ENCODE measurements around the gene VPS37C.

The VPS37C gene

DNA sequence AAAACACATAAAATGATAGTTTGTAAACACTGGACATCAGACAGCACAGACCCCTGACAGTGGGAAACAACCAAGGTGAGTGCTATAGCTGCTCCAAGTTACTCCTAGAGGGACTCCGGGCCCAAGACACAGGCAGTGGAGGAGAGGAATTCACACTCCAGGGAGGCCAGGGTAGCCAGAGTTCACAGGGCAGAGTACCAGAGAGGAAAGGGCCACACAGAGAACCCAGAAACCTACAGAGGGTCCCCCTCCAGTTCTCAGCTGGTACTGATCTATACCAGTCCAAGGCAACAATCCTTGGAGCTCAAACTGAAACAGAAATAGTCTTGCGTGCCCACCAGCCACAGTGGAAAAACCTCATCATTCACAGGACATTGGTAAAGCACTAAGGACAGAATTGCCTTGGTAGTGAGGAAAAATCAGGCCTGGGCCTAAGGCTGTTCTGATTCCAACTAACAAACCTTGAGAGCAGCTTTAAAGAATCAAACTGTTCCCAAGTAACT is 7.6 kb downstream of the VPS37C start:
- no peak for DNase-seq (ENCODE audit: low read depth)

DNA sequence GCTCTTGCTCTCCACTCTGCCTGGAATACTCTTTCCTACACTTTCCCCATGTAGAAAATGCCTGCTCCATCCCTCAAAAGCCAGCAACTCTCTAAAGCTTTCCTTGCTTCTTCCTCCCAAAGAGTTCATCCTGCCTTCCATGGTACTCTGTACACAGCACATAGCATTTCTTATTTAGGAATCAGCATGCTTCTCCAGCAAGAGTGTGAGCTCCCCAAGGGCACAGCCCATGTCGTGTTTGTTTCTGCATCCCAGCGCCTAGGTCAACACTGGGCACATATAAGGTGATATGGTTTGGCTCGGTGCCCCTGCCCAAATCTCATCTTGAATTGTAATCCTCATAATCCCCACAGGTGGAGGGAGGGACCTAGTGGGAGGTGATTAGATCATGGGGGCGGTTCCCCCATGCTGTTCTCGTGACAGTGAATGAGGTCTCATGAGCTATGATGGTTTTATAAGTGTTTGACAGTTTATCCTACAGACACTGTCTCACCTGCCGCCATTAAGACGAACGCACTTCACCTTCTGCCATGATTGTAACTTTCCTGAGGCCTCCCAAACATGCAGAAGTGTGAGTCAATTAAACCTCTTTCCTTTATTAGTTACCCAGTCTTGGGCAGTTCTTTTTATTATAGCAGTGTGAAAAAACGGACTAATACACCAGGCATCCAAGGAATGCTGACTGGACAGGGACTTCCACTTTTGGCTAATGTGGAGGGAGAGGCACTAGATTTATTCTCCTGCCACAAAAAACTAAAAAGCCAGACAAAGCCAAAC is 8.2 kb downstream of the VPS37C start:
- DNase-seq (ENCODE audit: low read depth): no peak

DNA sequence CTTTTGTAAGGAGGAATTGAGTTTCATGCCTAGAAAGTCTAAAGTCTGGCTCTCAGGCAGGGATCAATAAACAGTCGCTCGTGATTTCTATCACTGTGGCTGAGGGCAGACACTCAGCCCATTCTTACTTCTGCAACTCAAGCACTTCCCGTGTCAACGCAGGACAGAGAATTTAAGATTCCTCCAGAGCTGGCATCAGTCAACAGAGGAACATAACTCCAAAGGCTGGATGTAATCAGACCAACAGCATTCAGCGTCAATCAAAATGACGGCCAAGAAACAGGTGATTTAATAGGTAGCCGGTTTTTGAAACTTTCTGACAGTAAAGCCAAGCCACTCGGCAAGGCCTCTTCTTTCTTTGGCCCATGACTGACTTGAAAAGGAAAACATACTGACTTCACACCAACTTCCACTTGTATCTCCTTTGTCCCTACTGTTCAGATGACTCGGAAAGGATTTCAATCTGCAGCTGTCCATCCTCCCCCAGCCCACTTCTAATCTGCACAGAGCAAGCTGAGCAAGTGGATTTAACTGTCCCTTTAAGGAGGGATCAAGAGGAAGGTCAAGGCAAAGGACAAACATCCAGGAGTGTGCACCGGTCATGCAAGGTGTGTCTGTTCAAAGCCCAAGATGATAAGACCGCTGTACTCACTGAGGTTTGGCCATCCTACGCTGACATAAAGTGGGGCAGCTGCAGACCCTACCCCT is 9.5 kb downstream of the VPS37C start:
- no peak for DNase-seq (ENCODE audit: low read depth)

DNA sequence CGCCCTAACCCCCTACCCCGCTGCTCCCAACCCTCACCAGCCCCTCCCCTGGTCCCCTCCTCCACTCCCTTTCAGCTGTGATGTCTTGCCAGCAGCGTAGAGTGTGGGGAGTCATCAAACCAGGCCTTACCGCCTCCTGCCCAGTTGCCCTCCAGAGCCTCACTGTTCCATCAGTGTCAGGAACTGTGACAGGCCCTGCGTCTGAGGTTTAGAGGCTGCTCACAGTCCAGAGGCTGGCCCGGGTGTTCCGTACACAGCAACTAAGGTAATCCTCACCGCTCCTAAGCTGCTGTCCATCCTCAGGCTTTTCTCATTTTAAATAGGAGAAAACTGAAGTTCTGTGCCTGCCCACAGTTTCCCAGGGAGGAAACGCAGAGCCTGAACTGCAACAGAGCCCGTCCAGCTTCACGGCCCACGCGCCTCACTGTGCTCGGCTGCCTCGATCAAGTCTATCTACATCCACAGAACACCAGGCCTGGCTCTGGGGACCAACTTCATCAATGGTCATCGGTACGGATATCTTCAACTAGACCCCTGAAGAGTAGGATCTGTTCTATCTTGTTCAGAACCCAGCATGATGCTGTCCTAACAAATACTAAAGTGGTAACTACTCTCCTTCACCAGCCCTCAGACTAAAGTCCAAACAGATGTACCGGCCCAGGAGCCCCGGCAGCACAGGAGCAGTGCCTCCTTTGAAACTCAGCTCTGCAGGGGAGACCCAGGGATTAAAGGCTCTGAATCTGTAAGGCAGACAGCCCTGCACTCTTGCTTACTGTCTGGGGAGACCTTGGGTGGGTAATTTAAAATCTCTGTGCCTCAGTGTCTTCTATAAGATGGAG is 10.3 kb downstream of the VPS37C start:
- no peak for DNase-seq (ENCODE audit: low read depth)

DNA sequence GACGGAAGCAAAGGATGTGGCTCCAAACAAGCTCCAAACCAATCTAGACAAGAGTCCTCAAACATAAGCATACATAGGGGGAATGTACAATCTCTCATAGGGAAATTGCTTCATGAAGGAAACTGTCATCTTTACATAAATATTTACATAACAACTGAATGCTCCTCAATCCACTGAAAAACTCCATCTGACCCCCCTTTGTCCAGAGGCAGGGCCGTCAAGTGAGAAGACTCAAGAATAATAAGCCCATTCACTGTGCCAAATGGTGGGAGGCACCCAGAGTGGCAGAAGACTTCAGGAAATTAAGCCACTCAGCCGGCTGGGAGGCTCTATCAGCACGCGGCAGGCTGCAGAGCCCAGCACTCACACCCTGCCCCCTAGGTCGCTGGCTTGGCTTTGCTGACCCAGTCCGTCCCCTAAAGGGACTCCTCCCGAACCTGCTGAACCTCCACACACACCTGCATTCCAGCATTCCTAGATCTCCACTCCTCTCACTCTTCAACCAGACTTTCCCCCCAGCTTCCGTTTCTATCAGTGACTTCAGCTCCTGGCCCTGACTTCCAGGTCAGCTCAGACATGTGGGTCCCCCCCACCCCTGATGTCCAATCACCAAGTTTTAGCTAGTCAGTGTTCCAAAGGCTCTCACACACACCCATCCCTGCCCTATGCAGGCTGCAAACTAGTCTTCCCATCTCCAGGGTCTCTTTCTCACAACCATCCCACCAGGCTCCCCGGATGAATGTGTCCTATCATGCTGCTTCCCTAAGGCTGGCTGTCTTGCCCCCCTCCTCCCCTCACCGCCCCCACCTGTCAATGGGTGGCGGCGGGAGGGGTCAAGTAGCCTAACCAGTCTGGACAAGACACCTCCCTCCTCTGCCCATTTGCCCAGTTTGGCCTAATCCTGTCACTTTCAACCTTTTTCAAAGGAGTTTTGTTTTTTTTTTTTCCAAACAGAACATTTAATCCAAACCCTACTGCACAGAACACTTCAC is 11.3 kb downstream of the VPS37C start:
- DNase-seq (ENCODE audit: low read depth): no peak

DNA sequence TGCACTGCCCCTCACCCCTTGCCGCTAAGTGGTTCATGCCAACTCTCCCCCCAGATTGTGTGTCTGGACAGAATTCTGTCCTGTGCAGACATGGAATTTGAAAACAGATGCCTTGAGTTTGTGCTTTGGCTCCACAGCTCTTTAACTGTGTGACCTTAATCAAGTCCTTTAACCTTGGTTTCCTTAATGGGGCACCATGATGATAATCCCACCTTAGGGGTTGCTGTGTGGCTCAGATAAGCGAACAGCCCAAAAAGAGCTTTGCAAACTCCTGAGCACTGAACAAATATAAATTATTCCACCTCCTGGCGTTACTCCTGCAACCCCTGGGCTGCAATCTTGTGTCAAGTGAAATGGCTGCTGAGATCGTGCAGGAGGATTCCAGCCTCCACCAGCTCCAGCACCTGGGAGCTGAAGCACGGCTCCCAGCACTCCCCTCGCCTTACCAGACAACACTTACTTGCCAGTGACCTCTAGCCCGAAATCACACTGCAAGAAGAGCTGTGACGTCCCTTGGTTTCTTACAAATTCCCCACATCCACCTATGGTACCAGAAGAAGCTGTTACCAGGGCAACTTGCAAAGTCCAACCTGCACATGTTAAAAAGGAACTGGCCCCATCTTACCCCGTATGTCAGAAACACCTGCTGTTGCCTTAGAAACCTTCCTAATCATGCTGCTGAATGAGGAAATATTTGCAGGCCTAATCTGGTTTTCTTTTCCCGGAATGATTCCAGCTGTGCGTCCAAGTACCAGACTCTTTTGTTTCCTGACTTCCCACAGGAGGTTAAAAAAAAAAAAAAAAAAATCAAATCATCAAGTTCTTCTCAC is 13.2 kb downstream of the VPS37C start:
- no peak for DNase-seq (ENCODE audit: low read depth)

DNA sequence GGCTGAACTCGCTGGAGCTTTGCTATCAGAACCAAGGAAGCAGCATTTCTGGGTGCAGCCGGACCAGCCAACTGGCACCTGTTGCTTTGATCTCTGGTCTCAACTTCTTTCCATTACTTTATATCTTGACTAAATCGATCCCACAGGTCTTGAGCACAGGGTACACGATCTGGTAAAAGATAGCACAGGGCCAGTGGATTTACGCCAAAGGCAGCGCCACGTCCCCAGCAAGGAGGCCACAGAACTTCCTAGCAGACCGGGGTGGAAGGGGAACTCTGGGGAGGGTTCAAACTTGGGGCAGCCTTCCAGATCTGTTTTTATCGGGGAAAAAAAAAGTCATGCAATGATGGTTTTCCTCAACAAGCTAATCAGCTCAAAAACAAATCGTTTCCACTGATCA is 14.0 kb downstream of the VPS37C start:
- no peak for DNase-seq (ENCODE audit: low read depth)

DNA sequence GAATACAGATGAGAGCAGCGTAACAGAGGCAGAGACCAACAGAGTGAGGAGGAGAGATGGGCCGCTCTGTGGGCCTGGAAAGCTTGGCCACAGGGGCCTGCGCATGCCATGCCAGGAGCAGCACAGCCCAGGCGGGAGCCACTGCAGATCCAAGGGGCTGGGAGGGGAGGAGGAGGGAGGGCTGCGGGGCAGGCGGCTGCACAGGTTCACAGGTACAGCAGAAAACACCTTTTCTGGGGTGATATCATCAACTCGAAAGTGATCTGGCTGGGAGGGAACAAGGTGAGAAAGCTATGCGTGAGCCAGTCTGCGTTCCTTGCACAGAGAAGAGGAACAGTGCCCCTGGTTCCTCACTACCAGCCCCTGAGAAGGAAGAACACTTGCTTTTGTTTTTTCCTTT is 14.8 kb downstream of the VPS37C start:
- DNase-seq (ENCODE audit: low read depth): no peak

DNA sequence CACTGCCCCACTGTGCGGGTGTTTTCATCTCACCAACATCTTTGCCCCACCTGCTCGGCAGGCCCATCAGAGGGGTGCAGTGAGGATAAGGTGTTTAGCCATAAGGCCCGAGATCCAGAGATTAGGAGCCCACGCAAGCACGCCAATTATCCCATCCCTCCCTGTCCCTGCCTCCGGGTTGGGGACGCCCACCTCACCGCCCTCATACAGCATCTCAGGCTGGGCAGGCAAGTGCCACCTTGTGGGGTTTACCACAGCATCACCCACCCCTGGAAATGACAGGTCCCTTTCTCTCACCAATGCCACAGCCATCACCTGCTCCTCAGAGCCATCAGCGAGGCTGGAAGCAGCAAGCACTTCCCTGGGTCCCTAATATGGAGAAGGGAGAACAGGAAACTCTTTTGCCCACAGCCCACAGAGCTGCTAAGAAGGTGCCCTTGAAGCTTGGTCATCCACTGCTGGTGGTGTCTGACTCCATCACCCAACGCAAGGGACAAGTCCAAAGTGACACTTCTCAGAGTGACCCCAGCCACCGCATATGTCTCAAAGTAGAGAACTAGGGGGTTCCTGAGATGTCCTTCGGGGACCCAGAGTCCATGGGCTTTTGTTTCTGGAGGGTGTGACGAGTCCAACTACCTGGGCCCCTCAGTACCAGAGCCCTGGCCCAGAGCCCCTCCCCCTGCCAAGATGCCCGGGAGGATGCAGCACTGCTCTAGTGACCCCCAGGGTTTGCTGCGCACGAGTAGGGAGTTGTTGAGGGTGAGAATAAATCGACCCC is 15.8 kb downstream of the VPS37C start:
- no peak for DNase-seq (ENCODE audit: low read depth)

DNA sequence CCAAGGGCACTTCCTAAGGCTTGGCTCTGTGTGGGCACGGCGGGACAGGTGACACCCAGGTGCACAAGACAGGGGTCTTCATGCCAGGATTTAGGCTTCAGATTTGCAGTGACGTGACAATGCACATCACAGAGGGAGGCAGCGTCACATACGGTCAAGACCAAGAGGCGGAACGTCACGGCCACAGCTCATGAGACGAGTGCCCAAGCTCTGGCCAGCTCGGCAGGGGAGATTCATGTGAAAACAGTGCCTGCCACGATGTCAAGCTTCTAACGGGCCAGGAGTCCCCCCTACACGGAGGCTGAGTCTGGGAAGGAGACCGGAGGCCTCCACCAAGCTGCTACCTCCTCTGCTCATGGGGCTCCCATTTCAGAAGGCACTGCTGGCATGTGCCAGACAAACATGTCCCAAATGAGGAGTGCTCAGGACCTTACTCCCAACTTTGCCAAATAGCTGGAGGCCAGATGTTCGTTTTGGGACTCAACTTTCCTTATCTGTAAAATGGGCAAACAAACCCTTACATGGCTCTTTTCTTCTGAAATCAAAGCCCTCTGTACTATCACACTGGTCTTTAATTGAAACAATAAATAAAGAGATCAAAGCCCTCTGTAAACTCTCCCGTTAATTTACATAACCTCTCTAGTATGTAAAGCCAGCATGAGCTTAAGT is 16.6 kb downstream of the VPS37C start:
- DNase-seq (ENCODE audit: low read depth): no peak

DNA sequence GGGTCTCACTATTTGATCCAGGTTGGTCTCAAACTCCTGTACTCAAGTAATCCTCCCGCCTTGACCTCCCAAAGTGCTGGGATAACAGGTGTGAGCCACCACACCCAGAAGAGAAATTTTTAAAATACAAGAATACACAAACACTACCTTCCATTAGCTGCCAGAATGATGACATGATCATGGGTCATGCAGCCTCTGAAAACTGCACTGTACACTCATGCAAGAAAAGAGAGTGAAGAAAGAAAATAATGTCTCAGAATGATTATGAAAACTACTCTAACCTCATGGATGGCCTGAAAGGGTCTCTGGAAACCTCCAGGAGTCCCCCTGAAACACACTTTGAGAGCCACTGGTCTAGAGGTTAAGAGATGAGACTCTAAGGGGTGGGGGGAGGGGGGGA is 18.8 kb downstream of the VPS37C start:
- DNase-seq (ENCODE audit: low read depth): no peak

DNA sequence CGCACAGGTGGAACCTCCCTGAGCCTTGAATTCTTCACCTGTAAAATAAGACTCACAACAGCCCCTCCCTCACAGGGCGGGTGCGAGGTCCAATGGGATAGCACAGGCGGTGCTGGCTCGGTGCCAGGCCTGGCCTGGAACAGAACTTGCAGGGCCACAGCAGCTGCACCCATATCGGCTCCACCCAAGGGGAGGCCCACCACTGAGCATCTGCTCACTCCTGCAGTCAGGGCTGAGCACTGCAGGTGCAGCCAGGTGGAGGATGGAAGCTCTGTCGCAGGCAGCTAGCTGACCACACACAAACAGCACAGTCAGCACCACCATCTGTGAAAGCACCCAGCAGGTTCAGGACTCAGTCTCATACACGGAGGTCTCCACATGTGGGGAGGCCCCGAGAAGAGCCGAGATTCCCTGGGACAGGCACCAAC is 19.6 kb downstream of the VPS37C start:
- no peak for DNase-seq (ENCODE audit: low read depth)

DNA sequence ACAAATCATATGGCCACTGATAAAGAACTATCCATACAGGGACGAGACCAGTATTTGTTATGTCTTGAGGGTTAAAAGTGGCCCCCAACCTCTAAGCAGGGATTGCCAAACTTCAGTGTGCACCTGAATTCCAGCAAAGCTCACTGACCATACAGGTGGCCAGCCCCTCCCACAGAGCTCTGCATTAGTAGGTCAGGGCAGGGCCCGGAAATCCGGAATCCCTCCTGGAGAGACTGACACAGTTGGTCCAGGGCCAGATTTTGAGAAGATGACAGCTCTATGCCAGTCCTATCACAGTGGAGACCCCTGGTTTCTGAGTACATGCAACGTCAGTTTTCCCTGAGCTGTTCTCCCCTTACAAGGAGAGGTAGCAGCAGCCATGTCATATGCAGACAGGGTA is 20.8 kb downstream of the VPS37C start:
- DNase-seq (ENCODE audit: low read depth): no peak

DNA sequence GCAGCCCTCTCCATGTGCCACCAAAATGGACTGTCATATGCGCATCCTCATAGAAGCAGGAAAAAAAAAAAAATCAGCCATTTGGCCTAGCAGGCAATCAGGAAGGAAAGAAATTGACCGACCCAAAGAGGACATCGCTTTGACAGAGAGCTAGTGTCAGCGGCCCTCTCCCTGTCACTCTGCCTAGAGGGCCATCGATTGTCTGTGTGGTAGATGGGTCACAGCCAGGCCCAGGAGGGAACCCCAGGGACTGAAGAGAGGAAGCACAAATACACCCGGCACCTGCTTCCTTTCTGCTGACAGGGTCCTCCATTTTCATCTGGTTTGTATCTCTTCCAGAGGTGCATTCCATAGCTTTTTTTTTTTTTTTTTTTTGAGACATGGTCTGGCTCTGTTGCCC is 21.8 kb downstream of the VPS37C start:
- DNase-seq (ENCODE audit: low read depth): no peak

DNA sequence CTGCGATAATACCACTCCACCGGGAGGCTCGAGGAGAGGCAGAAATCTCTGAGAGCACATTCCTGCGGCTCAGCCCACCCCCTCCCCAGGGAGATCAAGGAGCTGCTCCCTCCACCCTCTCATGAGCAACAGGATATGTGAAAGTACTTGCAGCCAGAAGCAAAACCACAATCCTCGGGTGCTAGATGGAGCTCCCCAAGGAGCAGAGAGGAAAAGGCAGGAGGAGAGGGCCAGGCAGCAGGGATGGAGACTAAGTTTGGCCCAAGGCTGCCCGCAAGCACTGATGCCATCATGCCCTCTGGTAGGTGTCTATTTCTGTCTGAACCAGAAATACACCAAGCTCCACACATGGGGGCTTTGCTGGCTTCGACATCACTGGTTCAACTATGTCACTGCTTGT is 22.3 kb downstream of the VPS37C start:
- DNase-seq (ENCODE audit: low read depth): no peak

DNA sequence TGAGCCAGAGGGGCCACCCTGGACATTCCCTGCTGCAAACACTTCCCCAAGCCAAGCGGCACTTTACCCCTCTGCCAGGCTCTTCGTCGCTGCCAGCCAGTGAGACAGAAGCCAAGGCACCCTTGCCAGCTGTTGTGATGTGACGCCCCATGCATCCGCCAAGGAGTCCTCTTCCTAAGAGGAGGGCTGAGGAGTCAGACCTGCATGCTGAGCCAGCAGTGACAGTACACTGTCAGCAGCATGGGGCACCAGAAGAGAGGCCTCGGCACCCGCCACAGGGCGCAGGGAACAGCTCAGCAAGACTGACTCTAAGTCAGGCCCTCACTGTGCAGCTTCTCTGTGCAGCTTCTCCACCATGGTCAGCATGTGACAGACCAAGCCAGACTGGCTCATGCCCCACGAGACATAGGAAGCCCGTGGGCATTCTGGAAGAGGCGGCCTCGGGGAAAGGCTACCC is 26.4 kb downstream of the VPS37C start:
- no peak for DNase-seq (ENCODE audit: low read depth)

DNA sequence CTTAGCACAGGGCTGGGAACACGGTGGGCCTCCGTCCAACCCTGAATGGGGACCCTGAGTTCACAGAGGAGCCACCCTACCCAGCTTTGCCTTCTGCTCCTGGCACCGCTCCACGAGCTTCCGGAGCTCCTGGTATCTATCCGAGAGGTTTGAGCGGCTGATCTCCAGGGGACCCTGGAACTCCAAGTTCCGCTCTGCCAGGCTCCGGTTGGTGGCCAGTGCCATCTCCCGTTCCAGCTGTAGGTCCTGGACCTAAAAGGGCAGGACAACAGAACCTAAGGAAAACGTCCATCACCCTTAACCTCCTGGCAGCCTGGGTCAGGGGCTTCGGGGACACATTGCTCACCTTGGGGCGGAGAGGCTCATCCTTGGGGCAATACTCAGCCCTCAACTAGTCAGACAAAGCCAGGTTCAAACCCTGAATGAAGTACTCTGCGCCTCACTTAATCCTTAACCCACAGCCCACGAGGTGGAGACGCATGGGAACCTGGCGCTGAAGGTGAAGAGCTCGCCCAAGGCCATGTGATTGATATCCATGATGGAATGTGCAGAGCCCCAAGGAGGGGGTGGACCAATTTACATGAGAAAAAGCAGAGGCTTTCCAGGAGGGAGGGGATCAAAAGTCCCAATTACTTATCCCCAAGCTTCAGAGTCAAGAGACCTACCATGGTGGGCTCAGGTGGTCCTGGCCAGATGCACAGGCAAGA is 27.1 kb downstream of the VPS37C start:
- DNase-seq (ENCODE audit: low read depth): no peak

DNA sequence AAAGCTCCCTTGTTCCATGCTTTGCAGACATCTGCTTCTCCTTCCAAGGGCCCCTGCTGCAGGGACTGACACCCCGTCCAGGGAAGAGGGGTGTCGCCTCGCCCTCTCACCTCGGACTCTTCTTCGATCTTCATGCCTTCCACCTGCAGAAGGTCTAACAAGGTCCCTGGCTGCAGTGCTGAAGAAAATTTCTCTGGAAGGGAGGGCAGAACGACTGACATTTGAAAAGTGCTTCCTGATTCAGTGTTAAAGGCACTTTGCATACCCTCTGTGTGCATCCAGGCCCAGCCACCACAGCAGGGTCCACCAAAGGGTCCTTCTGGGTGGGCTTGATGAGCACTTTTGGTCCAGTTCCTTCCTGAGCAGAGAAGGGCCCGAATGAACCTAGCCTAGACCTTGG is 28.1 kb downstream of the VPS37C start:
- DNase-seq (ENCODE audit: low read depth): no peak
